HT1080 (cell line): ENCODE results near the gene PAX6. TPM values are rescaled to one million over a fixed set of nuclear protein-coding genes. Genes with fewer than 3 reads are reported as not detected.
A peak's percentile ranks its signal among the peaks of the same experiment; 100 is the strongest.

Experiments
- DNase-seq: peaks from one replicate; pipeline ENCODE4 v3.0.0-alpha.2; 2015; ENCODE audit warnings: low read depth
- total RNA-seq: library from RNA; depleted of rRNA; stranded (reverse); fragments of >200 nt; shearing (Covaris generic); gene quantifications from 2 replicates; pipeline ENCODE4 v1.2.3, GENCODE V29; 2014

Gene PAX6
- total RNA-seq, 1 experiment from 2014 or later, result 0.35 TPM

DNA sequence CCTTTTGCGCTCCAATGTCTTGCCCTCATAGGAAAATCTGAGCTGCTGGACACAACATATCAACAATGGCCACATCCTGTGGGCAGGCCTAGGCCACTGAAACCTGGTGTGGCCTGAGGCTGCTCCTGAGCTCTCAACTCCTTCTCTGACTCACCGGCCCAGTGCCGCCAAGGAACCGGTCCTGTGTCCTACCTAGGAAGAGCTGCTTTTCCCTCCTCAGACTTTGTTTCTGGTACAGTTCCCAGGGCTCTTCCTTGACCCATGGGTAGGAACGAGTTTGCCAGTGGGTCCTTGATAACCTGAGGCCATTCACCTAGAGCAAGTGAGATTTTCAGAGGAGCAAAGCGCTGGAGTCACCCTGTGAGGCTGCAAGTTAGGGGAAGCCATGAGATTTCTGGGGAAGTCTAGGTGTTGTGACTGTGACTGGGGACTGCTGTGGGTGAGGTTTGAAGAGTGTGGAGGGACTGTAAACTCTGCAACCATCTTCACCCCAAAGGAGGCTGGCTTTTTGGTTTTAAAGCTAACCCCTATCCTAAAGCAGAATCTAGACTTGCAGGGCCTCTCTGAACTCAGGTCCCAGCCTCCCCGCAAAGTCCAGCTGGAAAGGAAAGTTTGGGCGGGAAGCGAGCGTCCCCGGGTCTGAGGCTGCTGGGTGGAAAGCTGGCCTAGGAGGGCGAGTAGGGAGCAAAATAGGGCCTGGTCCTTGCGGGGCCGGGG, 12.0 kb upstream of the PAX6 start:
- DNase-seq, result no peak

DNA sequence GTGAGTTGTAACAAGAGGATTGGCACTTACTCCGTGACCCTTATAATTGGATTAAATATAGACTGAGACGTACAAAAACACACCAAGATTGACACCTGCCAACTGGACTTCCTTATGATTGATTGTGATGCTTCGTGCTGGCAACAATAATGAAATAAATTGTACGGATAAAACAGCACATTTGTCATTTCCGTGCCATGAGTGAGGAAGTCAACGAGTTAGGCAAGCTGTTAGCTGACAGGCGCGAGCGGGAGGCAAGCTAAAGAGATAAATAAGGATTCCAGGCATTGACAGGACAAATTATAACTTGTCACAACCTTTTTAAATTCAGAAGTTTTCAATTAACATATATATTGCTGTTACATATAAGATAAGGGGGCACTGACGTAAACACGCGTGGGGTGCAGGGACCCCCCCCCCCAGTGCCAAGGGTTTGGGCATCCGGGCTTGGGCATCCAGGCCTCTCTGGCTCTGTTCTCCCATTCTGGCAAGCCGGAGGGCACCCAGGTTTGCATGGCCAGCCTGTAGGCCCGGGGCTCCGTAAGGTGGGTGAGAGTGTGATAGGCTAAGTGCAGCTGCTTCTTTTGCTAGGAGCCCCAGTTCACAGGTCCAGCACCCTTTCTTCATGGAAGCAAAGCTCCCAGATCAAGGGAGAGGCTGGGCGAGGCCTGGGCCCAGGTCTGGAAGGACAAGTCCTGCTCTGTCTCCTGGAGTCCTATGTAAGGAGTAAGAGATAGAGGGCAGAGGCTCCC, 11.2 kb upstream of the PAX6 start:
- no peak for DNase-seq

DNA sequence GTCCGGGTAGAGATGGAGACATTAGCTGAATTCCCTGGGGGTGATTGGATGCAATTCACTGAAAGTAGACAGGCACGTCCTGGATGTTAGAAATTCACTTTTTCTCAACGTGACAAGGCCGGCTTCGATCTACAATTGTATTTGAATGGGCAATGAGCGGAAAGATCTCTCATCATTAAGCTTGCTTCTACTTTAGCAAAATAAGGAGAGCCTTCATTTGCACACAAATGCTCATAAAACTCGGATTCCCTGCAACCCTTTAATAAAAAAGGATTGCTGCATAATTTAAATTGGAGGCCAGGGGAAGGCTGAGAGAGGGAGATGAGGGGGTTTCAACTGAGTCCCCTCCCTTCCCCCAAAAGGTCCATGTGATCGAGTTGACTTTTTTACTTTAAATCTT, 10.6 kb upstream of the PAX6 start:
- DNase-seq, result no peak

DNA sequence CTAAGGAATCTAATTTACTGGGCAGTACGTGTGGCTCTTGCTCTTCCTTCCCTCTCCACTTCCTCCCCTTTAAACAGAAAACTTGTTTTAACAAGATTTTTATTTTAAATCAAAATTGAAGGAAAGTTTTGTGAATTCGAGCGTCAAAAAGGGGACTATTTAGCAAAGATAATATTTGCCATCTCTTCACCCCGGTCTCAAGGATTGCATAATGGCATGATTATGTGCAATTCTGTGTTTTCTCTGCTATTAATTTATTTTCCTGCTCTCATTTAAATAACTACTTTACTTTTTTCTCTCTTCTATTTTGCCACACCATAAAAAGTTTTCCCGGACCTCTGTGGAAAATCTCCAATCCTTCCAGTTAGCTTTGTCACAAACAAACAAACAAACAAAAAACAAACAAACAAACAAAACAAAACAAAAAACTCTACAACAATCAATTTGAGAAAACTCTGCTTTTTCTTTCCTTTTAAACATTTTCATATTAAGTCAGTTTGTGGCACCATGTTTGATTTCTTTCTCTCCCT, 10.2 kb upstream of the PAX6 start:
- no peak for DNase-seq

DNA sequence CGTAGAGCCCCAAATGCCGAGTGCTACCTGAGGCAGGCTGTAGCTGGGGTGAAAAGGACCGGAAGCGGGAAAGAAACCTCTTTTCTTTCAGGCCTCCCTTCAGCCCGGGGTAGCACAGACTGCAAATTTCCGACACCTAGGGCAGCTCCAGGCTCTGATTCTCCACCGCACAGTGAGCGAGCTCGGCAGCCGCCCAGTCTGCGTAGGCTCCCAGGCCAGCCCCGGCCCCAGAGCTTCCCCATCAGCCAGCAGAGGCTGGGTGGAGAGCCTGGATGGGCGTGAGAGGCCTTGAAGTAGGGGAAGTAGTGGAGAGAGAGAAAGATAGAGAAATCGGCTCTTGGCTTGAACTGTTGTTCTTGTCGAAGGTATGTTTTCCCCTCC, 9.3 kb upstream of the PAX6 start:
- no peak for DNase-seq

DNA sequence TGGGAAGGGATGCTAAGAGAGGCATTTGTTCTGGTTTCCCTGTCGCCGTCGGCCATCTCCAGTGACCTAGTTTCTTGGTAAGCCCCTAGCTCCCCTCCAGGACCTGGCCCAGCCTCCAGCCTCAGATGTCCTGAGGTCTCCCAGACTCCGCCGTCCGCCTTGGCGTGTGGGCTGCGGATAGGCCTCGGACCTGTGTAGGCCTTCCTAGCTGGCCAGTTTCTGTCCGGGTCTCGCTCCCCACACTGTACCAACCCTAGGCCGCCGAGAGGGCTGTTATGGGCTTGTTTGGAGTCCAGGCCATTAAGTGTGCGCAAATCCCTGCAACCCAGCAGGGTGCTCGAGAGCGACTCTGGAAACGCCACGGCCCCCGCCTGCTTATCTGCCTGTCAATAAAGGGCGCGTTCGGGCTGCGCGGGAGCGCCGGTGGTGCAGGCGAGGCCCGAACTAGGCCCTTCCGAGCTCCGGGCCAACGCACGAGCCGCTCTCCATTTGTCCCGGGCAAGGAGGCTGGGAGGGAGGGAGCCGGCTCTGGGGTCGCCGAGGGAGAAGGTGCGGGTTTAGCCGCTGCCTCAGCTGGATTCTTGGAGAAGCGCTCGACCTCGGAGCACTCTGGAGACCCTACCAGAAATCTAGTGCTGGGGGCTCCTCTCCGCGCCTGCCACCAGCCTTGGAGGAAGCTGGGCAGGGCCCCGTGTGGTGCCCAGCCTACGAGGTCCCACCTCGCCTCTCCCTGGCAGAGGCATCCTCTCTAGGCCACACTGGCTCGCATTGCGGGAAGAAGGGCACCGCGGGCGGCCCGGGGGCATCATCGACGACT, 8.7 kb upstream of the PAX6 start:
- no peak for DNase-seq

DNA sequence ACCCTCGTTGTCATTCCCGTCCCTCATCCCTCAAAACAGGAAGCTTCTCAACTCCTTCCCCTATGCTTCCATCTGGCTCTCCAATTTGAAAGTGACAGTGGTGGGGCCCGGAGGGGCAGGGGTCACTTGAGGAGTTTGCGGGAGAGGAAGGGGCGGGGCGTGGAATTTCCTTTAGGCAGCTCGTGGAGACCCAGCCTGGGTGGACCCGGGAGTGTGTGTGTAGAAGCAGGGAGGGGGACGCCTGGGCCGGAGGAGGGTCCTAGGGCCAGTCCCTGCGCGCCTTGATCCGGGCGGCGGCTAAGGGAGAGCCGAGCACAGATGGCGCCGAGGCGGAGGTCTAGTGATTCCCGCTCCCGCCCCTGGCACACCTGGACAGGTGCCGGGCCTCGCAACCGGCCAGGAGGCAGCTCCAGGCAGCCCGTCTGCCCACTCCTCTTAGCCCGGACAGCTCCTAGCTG, 7.8 kb upstream of the PAX6 start:
- DNase-seq, result no peak

DNA sequence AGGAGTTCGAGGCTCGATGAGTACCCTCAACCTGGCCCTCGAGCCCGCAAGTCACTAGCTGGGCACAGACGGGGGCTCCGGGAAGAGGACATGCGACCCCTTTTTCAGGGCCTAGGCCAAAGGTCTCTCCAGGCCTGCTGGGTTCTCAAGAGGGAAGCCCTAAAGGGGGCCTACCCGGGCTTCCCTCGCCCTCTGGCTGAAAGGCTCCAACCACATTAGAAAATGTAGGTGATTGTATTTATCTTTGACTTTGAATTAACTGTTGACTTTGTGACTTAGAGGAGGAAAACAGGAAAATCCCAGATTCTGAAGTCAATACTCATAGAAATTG, 7.3 kb upstream of the PAX6 start:
- DNase-seq, result no peak

DNA sequence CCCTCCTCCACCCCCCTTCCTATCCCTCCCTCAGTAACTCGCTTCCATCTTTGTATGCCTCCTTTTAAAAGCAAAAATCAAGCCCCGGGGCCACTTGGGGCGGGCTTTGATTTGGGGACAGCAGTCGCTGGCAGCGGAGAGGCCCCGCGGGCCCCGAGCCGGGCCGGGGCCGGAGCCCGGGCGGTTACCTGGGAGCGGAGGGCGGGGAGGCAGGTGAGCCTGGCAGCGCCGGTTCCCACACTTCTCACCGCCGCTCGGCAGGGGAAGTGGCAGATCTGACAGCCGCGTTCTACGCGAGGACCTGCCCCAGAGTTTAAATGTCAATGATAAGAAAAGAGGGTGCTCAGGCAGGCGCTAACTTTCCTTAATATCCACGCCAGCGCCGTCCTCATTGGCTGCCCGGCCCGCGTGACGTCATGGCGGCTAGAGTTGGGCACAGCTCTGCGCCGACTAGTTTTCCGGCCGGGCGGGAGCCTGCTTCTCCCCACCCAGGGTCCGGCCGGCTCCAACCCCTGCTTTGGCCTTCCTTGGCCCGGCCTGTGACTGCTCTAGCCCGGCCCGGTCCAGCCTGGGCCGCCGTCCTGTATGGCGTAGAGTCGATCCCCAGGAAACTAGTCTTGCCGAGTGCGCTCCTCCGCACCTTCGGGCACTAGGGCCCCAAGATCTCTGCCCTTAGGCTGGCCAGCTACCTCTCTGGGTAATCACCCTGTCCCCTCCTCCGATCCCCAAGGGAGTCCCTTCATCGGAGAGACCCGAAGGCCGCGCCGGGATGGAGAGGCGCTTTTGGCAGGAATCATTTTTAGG, 6.7 kb upstream of the PAX6 start:
- no peak for DNase-seq

DNA sequence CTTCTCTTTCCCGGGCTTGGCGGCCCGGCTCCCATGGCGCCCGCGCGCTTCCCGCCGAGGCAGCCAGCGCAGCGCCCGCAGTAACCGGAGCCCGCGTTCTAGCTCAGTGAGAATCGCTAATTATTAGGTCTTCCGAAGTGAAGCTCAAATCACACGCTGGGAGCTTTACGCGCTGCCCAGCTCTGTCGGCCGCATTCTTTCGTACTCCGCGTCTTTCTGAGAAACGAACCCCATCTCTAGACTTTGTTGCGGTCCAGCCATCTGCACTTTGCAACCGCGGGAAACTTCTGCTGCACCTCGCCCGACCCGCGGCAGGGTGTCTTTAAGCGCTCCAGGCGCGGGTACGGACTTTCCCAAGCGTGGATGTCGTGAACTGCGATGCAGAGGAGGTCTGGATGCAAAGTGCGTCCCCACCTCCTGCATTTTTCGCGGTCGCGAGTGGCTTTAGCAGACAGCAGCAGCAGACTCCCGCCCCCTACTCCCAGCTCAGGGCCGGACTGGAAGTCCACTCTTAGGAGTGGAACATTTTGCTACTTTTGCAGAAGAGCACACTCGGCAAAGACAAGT, 6.0 kb upstream of the PAX6 start:
- no peak for DNase-seq

DNA sequence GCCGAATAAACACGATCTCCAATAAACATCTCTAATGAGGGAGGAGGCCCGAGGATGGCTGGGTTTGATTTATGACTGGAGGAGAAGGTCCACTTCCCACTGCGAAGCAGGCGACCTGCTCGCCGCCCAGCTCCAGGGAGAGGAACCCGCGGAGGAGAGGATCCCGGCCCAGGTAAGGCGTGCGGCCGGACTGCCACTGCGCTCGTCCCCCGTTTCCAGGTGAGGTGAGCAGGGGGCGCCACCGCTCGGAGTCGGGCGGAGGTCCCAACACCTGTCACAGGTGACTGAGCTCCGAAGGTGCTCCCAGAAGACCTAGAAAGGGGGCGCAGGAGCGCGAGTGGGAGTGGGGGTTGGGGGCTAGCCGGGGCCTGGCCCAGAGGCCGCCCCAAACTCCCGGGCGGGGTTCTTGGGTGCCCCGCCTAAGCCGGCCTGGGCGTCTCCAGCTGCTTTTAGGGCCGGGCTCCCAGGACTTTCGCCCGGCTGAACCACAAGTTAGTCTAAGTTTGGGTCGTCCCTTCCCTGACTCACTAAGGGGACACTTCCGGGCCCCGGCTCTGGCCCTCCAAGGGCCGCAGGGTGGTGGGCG, 5.4 kb upstream of the PAX6 start:
- DNase-seq, result no peak

DNA sequence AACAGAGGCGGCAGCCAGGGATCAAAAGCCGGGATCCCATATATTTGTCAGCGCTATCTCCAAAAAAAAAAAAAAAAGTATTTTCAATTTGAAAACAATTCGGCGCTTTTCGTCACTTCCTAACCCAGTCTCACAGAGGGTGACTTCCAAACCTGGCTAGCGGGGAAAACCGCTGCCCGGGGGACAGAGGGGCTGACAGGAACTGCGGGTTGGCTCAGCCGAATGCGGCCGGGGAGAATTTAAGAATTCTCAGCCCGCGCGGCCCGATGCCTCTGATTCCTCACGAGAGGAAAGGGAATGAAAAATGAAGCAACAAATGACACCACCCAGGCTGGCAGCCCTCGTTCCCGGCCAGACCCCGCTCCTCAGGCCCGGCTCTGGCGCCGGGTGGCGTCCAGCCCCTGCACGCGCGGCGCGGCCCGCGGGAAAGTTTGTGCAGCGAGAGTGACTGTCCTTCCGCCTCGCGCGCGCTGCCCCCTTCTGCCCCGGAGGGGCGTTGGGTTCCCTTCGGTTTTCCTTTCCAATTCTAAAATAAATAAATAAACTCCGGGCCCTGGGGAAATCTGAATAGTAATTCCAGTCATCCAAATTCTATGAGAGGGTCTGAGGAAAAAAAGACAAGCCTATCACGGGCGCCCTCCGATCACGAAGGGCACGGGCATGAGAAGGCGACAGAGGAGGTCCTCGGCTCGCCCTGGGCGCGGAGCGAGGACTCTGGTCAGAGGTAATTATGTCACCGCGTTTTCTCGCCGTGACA, 4.8 kb upstream of the PAX6 start:
- no peak for DNase-seq

DNA sequence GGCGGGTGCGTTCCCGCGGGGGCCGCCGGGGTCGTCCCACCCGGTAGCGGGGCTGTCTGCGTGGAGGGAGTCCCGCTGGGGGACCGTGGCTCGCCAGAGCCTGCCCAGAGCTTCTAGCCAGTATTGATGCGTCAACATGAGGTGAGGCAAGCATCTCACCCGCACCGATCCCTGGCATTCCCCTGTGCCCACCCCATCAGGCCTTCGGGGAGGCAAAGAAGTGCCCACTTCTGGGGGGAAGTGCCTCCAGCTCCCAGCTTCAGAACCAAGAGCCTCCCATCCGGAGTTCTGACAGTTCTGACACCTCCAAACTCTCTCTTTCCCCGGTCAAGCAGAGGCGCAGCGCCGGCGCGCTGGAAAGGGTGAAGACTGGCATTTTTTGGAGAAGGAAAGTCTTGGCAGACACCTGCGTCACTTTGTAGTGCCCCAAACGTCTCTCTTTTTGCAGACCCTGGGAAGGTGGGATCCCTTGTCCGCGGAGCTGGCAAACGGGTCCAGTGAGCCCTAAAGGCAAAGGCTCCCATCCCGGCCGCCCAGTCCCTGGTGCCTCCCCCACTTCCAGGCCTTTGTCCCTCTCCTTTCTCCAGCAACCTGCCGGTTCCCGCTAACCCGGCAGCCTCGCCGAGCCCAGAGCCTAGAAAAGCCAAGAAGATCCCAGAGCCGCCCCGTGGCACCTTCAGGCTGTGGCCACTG, 3.2 kb upstream of the PAX6 start:
- no peak for DNase-seq

DNA sequence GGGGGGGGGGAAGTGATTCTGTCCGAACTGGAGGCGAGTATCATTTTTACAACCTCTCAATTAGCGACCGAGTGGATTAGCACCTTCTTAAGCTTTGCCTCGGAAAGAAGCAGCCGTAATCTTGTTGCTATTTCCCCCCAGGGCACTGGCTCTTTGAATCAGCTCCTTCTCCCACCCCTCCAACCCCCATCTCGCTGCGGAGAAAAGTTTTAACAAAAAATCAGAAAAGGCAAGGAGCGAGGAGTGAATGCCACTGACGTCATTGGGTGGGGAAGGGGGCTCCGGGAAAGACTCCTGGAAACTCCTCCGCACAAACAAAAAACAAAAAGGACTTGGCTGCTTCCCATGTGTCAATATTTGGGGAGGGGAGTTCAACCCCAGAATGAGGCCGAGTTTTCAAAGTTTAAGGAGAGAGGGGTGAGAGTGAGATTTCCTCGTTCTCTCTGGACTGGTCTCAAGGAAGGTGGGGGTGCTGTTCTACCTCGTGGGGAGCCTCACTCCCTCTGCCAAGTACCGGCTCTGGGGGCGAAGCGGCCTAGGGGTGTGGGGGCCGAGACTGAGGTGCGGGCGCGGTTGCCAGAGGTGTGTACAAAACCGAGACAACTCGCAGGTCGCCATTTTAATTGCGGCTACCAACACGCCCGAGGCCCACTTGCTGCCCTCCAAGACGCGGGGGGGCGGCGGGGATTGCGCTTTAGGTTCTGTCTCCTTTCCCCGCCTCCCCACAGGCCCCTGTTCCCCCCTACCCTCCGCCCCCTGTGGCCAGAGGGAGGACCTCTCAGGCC, 2.5 kb upstream of the PAX6 start:
- no peak for DNase-seq

DNA sequence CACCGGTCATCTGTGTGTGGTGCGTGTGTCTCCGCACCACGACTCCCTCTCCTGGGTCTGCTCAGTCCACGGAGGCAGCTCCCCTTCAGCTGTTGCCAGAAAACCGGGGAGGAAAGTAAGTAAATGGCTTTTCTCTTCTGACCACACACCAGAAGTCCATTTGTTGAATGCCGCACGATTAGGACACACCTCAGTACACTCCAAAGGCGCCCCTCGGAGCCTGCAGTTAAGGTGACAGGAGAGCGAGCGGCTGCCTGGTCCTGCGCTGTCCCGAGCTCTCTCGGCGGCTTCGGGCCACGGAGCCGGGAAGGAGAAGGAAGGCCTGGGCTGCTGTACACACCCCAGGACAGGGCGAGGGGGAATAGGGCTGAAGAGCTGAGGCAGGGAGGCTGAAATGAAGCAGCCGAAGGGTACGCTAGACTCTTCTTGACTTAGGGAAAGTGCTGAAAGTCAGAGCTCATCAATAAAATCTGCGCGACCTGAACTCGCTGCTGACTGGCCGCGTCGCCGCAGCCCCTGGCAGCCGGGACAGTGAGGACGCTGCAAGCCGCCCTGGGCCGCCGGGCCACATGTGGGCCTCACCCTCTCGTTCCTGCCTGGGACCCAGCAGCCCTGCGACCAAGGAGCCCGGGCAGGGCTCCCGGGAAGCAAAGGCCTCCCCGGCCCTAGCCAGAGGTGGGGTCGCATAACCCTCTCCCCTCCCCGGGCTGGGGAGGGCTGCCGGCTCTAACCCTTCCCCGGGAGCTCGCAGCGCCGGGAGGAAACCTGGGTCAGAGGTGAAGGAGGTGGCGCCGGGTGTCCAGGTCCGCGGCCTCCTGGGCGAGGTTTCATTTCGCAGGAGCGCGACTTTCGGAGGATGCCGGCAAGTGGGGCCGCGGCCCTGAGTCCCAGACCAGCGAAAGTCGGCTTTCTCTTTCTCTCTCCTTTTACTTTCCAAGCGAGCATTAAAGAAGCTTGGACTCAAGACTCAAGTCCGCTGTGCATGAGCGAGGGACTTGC, 1.6 kb upstream of the PAX6 start:
- DNase-seq, result no peak

DNA sequence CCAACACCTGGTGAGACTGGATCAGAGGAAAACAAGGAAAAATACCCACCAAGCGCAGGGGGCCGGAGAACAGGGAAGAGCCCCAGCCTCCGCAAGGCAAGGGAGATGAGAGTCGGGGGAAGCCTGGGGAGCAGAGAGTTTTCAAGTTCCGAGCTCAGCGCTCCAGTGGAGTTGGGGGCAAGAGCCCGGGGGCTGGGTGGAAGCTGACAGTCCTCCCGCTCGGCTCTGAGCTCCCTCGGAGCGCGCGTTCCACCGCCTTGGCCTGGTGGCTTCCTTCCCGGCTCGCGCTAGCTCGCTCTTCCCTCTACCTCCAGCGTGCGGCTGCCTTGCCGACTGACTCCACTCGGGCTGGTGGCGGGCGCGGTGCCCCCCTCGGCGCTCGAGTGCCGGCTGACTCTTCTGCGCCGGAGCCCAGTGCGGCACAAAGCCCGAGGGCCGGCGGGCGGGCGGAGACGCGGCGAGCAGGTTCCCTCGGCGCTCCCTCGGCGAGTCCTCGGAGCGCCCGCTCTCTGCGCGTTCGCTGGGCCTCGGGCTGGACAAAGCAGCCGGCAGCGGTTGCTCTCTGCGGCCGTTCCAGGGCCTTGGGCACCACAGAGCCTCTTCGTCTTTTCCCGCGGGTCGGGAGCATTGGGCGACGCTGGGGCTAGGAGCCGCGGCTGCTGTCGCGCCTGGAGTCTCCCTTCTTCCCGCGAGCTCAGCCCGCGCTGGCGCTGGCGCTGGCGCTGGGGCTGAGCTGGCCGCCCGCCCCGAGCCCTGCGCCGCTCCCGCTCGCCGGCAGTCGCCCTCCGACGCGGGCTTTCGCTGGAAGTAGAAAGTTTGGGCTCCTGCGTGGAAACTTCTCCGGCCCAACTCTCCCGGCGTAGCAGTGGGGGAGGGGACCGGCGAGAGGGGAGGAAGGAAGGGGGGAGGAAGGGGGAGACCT, 1.0 kb downstream of the PAX6 start:
- peak; percentile 40 for DNase-seq
